Karpas-422 (cell line): ENCODE data around the gene ZSWIM4. TPM values are rescaled to one million over a fixed set of nuclear protein-coding genes. Genes with fewer than 3 reads are reported as not detected.

Source experiments
- DNase-seq: peaks from one replicate; pipeline ENCODE4 v3.0.0-alpha.2; 2015
- H2AFZ ChIP-seq: fragments of 200-600 bp; sonication (generic); 2 replicates; pipeline ENCODE4 v1.6.1; 2014; ENCODE audit warnings: antibody characterized with exemption, low read length, mixed read lengths
- H3K27ac ChIP-seq: fragments of 200-600 bp; sonication (generic); 2 replicates; pipeline ENCODE4 v1.5.1; 2014; ENCODE audit warnings: mild to moderate bottlenecking, low read length, moderate library complexity
- H3K27me3 ChIP-seq: fragments of 200-600 bp; sonication (generic); 2 replicates; pipeline ENCODE4 v1.6.1; 2014; ENCODE audit warnings: low read length, mixed read lengths
- H3K36me3 ChIP-seq: fragments of 200-600 bp; sonication (generic); 2 replicates; pipeline ENCODE4 v1.6.1; 2014; ENCODE audit warnings: low read length, mixed read lengths; ENCODE audit not compliant: insufficient read depth
- H3K4me1 ChIP-seq: fragments of 200-600 bp; sonication (generic); 2 replicates; pipeline ENCODE4 v1.6.1; 2014; ENCODE audit warnings: mild to moderate bottlenecking, low read length, mixed read lengths
- H3K4me2 ChIP-seq: fragments of 200-600 bp; sonication (generic); 2 replicates; pipeline ENCODE4 v1.6.1; 2014; ENCODE audit warnings: low read length, low read depth, mild to moderate bottlenecking; ENCODE audit not compliant: poor library complexity, severe bottlenecking
- H3K4me3 ChIP-seq: fragments of 200-600 bp; sonication (generic); 2 replicates; pipeline ENCODE4 v1.5.1; 2014; ENCODE audit warnings: mild to moderate bottlenecking, antibody characterized with exemption, low read length, mixed read lengths
- H3K79me2 ChIP-seq: fragments of 200-600 bp; sonication (generic); 2 replicates; pipeline ENCODE4 v1.6.1; 2014; ENCODE audit warnings: mild to moderate bottlenecking, low read length, mixed read lengths
- H3K9ac ChIP-seq: fragments of 200-600 bp; sonication (generic); 2 replicates; pipeline ENCODE4 v1.6.0; 2014; ENCODE audit warnings: low read length
- H3K9me2 ChIP-seq: fragments of 200-600 bp; sonication (generic), shearing (Covaris generic); replicated peaks from 2 replicates; pipeline ENCODE4 v1.6.0; 2014; ENCODE audit warnings: mild to moderate bottlenecking, low read length, moderate library complexity; ENCODE audit not compliant: insufficient read depth
- H3K9me3 ChIP-seq: fragments of 300-700, 200-600 bp; sonication (generic); 2 replicates; pipeline ENCODE4 v1.6.1; 2014; ENCODE audit warnings: low read length, mixed read lengths
- H4K20me1 ChIP-seq: fragments of 200-600 bp; sonication (generic); 2 replicates; pipeline ENCODE4 v1.6.1; 2014; ENCODE audit warnings: mild to moderate bottlenecking, antibody characterized with exemption, low read length, low read depth; ENCODE audit not compliant: insufficient read depth
- total RNA-seq: library from RNA; depleted of rRNA; stranded (reverse); fragments of >200 nt; shearing (Covaris generic); gene quantifications from 2 replicates; pipeline ENCODE4 v1.2.3, GENCODE V29; 2014; ENCODE audit warnings: low replicate concordance

Gene ZSWIM4
- total RNA-seq, 1 experiment from 2014 or later = 7.3 TPM

GRCh38 chr19:13808856-13809255, 13.6 kb downstream of the ZSWIM4 start:
- H3K27me3 ChIP-seq = no peaks in the 10 kb centered on the region
- H3K9me2 ChIP-seq = no peaks in the 10 kb centered on the region
- no peak for DNase-seq

GRCh38 chr19:13812544-13812943, 17.3 kb downstream of the ZSWIM4 start:
- Histone ChIP-seq H3K4me1 (no peaks in the 10 kb centered on the region), H2AFZ (no peak overlapping the region), H4K20me1 (no peaks in the 10 kb centered on the region), H3K27me3 (no peaks in the 10 kb centered on the region), H3K9me3 (no peaks in the 10 kb centered on the region), H3K9me2 (no peaks in the 10 kb centered on the region), H3K79me2 (no peaks in the 10 kb centered on the region), H3K36me3 (no peaks in the 10 kb centered on the region), H3K4me3 (no peak overlapping the region), H3K4me2 (no peak overlapping the region), H3K9ac (no peak overlapping the region), H3K27ac (no peak overlapping the region)
- no peak for DNase-seq

More at GRCh38 chr19:13808856-13809255, 13.6 kb downstream of the ZSWIM4 start:
- no peaks in the 10 kb centered on the region for H3K79me2 ChIP-seq
- H3K4me3 ChIP-seq = no peak overlapping the region
- H3K36me3 ChIP-seq = no peaks in the 10 kb centered on the region
- no peaks in the 10 kb centered on the region for H3K4me1 ChIP-seq
- H3K4me2 ChIP-seq = no peak overlapping the region
- H2AFZ ChIP-seq = no peak overlapping the region
- H4K20me1 ChIP-seq = no peaks in the 10 kb centered on the region
- no peaks in the 10 kb centered on the region for H3K9me3 ChIP-seq
- H3K27ac ChIP-seq = no peak overlapping the region
- H3K9ac ChIP-seq = no peak overlapping the region

- H3K27me3 ChIP-seq = no peaks in the 10 kb centered on the region
- no peak for DNase-seq
- no peak overlapping the region for H3K27ac ChIP-seq
- H3K9ac ChIP-seq = no peak overlapping the region
- no peaks in the 10 kb centered on the region for H3K79me2 ChIP-seq
- H3K4me3 ChIP-seq = no peak overlapping the region
- H3K4me2 ChIP-seq = no peak overlapping the region
- no peaks in the 10 kb centered on the region for H3K36me3 ChIP-seq
- H2AFZ ChIP-seq = no peak overlapping the region
- no peaks in the 10 kb centered on the region for H4K20me1 ChIP-seq
- H3K9me2 ChIP-seq = no peaks in the 10 kb centered on the region
- no peaks in the 10 kb centered on the region for H3K4me1 ChIP-seq
- H3K9me3 ChIP-seq = no peaks in the 10 kb centered on the region
Measured at GRCh38 chr19:13813147-13813546, 17.9 kb downstream of the ZSWIM4 start.

GRCh38 chr19:13814550-13814949, 19.3 kb downstream of the ZSWIM4 start:
- H3K4me3 ChIP-seq = no peak overlapping the region
- DNase-seq = no peak
- H3K4me1 ChIP-seq = no peaks in the 10 kb centered on the region
- H4K20me1 ChIP-seq = no peaks in the 10 kb centered on the region
- H3K9me3 ChIP-seq = no peaks in the 10 kb centered on the region
- no peaks in the 10 kb centered on the region for H3K36me3 ChIP-seq
- H3K79me2 ChIP-seq = no peaks in the 10 kb centered on the region
- no peak overlapping the region for H3K4me2 ChIP-seq
- no peak overlapping the region for H2AFZ ChIP-seq
- H3K9ac ChIP-seq = no peak overlapping the region
- no peaks in the 10 kb centered on the region for H3K27me3 ChIP-seq
- no peaks in the 10 kb centered on the region for H3K9me2 ChIP-seq
- H3K27ac ChIP-seq = no peak overlapping the region

GRCh38 chr19:13817018-13817614, 21.9 kb downstream of the ZSWIM4 start:
- H3K4me2 ChIP-seq = no peak overlapping the region

GRCh38 chr19:13817615-13818371, 22.6 kb downstream of the ZSWIM4 start:
- H4K20me1 ChIP-seq = no peaks in the 10 kb centered on the region
- H3K36me3 ChIP-seq = no peaks in the 10 kb centered on the region
- H2AFZ ChIP-seq = no peak overlapping the region
- no peak overlapping the region for H3K9ac ChIP-seq
- H3K27me3 ChIP-seq = no peaks in the 10 kb centered on the region
- H3K27ac ChIP-seq = no peak overlapping the region
- no peaks in the 10 kb centered on the region for H3K9me3 ChIP-seq
- no peak for DNase-seq
- no peak overlapping the region for H3K4me3 ChIP-seq
- no peaks in the 10 kb centered on the region for H3K79me2 ChIP-seq
- no peak overlapping the region for H3K4me2 ChIP-seq
- H3K9me2 ChIP-seq = no peaks in the 10 kb centered on the region
- H3K4me1 ChIP-seq = peaks cover 14% of the 10 kb centered on the region

More at GRCh38 chr19:13817018-13817614, 21.9 kb downstream of the ZSWIM4 start:
- no peaks in the 10 kb centered on the region for H3K9me3 ChIP-seq
- no peaks in the 10 kb centered on the region for H3K9me2 ChIP-seq
- no peaks in the 10 kb centered on the region for H3K79me2 ChIP-seq
- H3K27ac ChIP-seq = no peak overlapping the region
- no peak overlapping the region for H3K9ac ChIP-seq
- peaks cover 7% of the 10 kb centered on the region for H3K4me1 ChIP-seq
- H3K4me3 ChIP-seq = no peak overlapping the region
- H2AFZ ChIP-seq = no peak overlapping the region
- no peaks in the 10 kb centered on the region for H3K27me3 ChIP-seq
- peak; percentile 78 for DNase-seq
- no peaks in the 10 kb centered on the region for H3K36me3 ChIP-seq
- no peaks in the 10 kb centered on the region for H4K20me1 ChIP-seq

GRCh38 chr19:13819238-13819637, 24.0 kb downstream of the ZSWIM4 start:
- Histone ChIP-seq H2AFZ (no peak overlapping the region), H3K9me3 (no peaks in the 10 kb centered on the region), H3K9me2 (no peaks in the 10 kb centered on the region), H3K4me2 (no peak overlapping the region), H3K79me2 (no peaks in the 10 kb centered on the region), H3K4me3 (no peak overlapping the region), H3K9ac (no peak overlapping the region), H3K27ac (no peak overlapping the region), H3K36me3 (no peaks in the 10 kb centered on the region), H3K4me1 (peaks cover 15% of the 10 kb centered on the region), H4K20me1 (no peaks in the 10 kb centered on the region), H3K27me3 (no peaks in the 10 kb centered on the region)
- no peak for DNase-seq

- H3K4me2 ChIP-seq = no peak overlapping the region
Measured at GRCh38 chr19:13821292-13821691, 26.0 kb downstream of the ZSWIM4 start.

More at GRCh38 chr19:13821292-13821691, 26.0 kb downstream of the ZSWIM4 start:
- no peak overlapping the region for H3K9ac ChIP-seq
- no peaks in the 10 kb centered on the region for H3K27me3 ChIP-seq
- H3K4me1 ChIP-seq = peaks cover 15% of the 10 kb centered on the region
- no peak overlapping the region for H3K4me3 ChIP-seq
- DNase-seq = no peak
- H3K9me2 ChIP-seq = no peaks in the 10 kb centered on the region
- no peaks in the 10 kb centered on the region for H3K9me3 ChIP-seq
- H3K36me3 ChIP-seq = no peaks in the 10 kb centered on the region
- no peaks in the 10 kb centered on the region for H3K79me2 ChIP-seq
- H4K20me1 ChIP-seq = no peaks in the 10 kb centered on the region
- H2AFZ ChIP-seq = no peak overlapping the region
- H3K27ac ChIP-seq = no peak overlapping the region
